HepG2 (cell line): ENCODE measurements around the gene MRFAP1. TPM values are rescaled to one million over a fixed set of nuclear protein-coding genes. Genes with fewer than 3 reads are reported as not detected.

ENCODE experiments used
- ARNT ChIP-seq: fragments of 450-650 bp; IDR thresholded peaks from 2 replicates; pipeline ENCODE4 v1.6.1; 2017
- CBFB ChIP-seq: sonication (generic); formaldehyde crosslinking; IDR thresholded peaks from 2 replicates; pipeline ENCODE4 v1.4.0; 2020; ENCODE audit warnings: missing genetic modification reagents
- CBX1 ChIP-seq: IDR thresholded peaks from one replicate; pipeline ENCODE4 v1.6.1; 2016; ENCODE audit warnings: antibody characterized with exemption, low read depth
- IKZF1 ChIP-seq: fragments of 450-650 bp; IDR thresholded peaks from 2 replicates; pipeline ENCODE4 v1.7.1; 2016
- MEIS2 ChIP-seq: sonication (generic); formaldehyde crosslinking; IDR thresholded peaks from 2 replicates; pipeline ENCODE4 v1.9.0; 2021; ENCODE audit warnings: mild to moderate bottlenecking, missing genetic modification reagents
- MIER3 ChIP-seq: IDR thresholded peaks from 2 replicates; pipeline ENCODE4 v1.6.1; 2016; ENCODE audit warnings: missing compliant biosample characterization, borderline replicate concordance
- NCOA2 ChIP-seq: sonication (generic); formaldehyde crosslinking; IDR thresholded peaks from 2 replicates; pipeline ENCODE4 v1.8.0; 2022; ENCODE audit warnings: inconsistent platforms
- NFE2L2 ChIP-seq: fragments of 150-350 bp; IDR thresholded peaks from 2 replicates; pipeline ENCODE4 v1.6.1; 2014; ENCODE audit warnings: low read length
- REPIN1 ChIP-seq: sonication (generic); formaldehyde crosslinking; IDR thresholded peaks from 2 replicates; pipeline ENCODE4 v1.8.0; 2022; ENCODE audit warnings: missing genetic modification reagents, low read depth, mild to moderate bottlenecking, borderline replicate concordance
- RFXAP ChIP-seq: sonication (generic); formaldehyde crosslinking; IDR thresholded peaks from 2 replicates; pipeline ENCODE4 v1.4.0; 2020; ENCODE audit warnings: missing genetic modification reagents, borderline replicate concordance
- SKI ChIP-seq: fragments of 450-650 bp; IDR thresholded peaks from one replicate; pipeline ENCODE4 v1.6.1; 2018; ENCODE audit warnings: mild to moderate bottlenecking; ENCODE audit not compliant: partially characterized antibody
- THYN1 ChIP-seq: sonication (generic); formaldehyde crosslinking; IDR thresholded peaks from 2 replicates; pipeline ENCODE4 v1.8.1; 2023; ENCODE audit warnings: low read depth, mild to moderate bottlenecking, moderate library complexity, missing genetic modification reagents, borderline replicate concordance
- XBP1 ChIP-seq: sonication (generic); formaldehyde crosslinking; IDR thresholded peaks from 2 replicates; pipeline ENCODE4 v1.5.0; 2020; ENCODE audit warnings: missing genetic modification reagents
- ZNF251 ChIP-seq: sonication (generic); formaldehyde crosslinking; IDR thresholded peaks from 2 replicates; pipeline ENCODE4 v1.9.0; 2021; ENCODE audit warnings: mild to moderate bottlenecking, missing genetic modification reagents
- ZNF367 ChIP-seq: sonication (generic); formaldehyde crosslinking; IDR thresholded peaks from 2 replicates; pipeline ENCODE4 v1.4.0; 2020; ENCODE audit warnings: missing genetic modification reagents, borderline replicate concordance
- ZNF773 ChIP-seq: sonication (generic); formaldehyde crosslinking; IDR thresholded peaks from 2 replicates; pipeline ENCODE4 v1.4.0; 2020; ENCODE audit warnings: missing genetic modification reagents, borderline replicate concordance
- polyA plus RNA-seq, 8 experiments: library from polyadenylated mRNA; depleted of rRNA in 3 of 8; stranded (reverse) in 7 of 8; unstranded in 1 of 8; fragments of >200 nt; fragmentation: Illumina TruSeq in 4 of 8; extraction: Trizol in 4 of 8; gene quantifications; 2 replicates each; pipeline versions ENCODE4 v1.2.1 to v1.2.3, GENCODE V29; 2011 to 2016; ENCODE audit warnings: low read depth in 4 of 8, missing spikeins in 1 of 8, mixed read lengths in 1 of 8; ENCODE audit not compliant: insufficient read depth in 1 of 8
- total RNA-seq, 5 experiments: library from RNA; depleted of rRNA; stranded (reverse); fragments of >200 nt; fragmentation: Illumina TruSeq; extraction: Trizol; gene quantifications; 2 replicates each; pipeline ENCODE4 v1.2.3, GENCODE V29; 2016; ENCODE audit warnings: low read depth in 1 of 5
- TF ChIP-seq, protein P1 (sequence below): sonication (generic); formaldehyde crosslinking; IDR thresholded peaks from 2 replicates; pipeline ENCODE4 v1.4.0; 2020; ENCODE audit warnings: missing genetic modification reagents
- TF ChIP-seq, protein P2 (sequence below): sonication (generic); formaldehyde crosslinking; IDR thresholded peaks from 2 replicates; pipeline ENCODE4 v1.4.0; 2020; ENCODE audit warnings: mild to moderate bottlenecking, missing genetic modification reagents
- TF ChIP-seq, protein P3 (sequence below): sonication (generic); formaldehyde crosslinking; IDR thresholded peaks from 2 replicates; pipeline ENCODE4 v1.4.0; 2020; ENCODE audit warnings: low read depth, missing genetic modification reagents
- TF ChIP-seq, protein P4 (sequence below): sonication (generic); formaldehyde crosslinking; IDR thresholded peaks from 2 replicates; pipeline ENCODE4 v1.8.0; 2022; ENCODE audit warnings: low read depth, missing genetic modification reagents
- TF ChIP-seq, protein P5 (sequence below): sonication (generic); formaldehyde crosslinking; IDR thresholded peaks from 2 replicates; pipeline ENCODE4 v1.4.0; 2020; ENCODE audit warnings: missing genetic modification reagents, mild to moderate bottlenecking, borderline replicate concordance

The MRFAP1 gene
- total and polyA plus RNA-seq, 2 of the 13 experiments (the other 11 are each of a cell fraction or from before 2014, with no cell fraction given) = 112 to 158 TPM

DNA sequence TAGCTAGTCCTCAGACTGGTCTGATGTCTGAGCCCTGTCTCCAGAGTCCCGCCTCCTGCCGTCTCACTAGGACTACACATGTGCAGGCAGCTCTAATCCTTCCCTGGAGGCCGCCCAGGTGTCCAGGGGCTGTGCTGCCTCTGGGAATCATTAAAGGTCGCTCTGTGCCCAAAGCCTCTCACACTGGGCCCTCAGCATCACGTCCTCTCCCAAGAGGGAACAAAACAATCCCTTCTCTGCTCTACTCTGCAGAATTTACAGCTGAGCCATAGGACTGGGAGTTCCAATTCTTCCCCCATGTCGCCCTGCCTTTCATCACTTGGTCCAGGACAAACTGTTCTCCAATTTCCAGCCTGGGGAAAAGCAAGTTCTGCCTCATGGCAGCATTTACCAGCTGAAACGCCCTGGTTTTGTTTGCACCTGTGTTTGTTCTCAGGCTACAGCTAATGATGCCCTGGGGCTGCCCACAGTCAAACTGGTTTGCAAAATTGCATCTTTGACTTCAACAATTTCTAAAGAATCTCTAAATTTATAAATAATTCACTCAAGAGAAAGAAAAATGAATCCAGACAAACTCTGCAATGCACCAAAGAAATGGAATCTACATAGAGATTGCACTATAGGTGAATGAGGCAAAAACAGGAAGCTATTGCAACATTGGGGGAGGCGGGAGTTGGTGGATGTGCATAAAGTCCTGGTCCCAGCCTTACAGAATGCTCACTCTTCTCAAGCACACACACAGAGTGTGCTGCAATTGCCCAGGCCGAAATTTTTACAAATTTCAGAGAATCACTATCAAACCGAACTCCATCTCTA is 7.2 kb upstream of the MRFAP1 start (continued):
- TF ChIP-seq, protein P1, sequence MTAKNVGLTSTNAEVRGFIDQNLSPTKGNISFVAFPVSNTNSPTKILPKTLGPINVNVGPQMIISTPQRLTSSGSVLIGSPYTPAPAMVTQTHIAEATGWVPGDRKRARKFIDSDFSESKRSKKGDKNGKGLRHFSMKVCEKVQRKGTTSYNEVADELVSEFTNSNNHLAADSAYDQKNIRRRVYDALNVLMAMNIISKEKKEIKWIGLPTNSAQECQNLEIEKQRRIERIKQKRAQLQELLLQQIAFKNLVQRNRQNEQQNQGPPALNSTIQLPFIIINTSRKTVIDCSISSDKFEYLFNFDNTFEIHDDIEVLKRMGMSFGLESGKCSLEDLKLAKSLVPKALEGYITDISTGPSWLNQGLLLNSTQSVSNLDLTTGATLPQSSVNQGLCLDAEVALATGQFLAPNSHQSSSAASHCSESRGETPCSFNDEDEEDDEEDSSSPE = peak; percentile 51
- no peak for TF ChIP-seq MEIS2
- no peak for TF ChIP-seq SKI
- TF ChIP-seq, protein P2, sequence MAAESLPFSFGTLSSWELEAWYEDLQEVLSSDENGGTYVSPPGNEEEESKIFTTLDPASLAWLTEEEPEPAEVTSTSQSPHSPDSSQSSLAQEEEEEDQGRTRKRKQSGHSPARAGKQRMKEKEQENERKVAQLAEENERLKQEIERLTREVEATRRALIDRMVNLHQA = no peak
- TF ChIP-seq ZNF367 (CRISPR knock-in tag) = no peak
- no peak for TF ChIP-seq ZNF251 (CRISPR knock-in tag)
- TF ChIP-seq ARNT = no peak
- no peak for TF ChIP-seq CBX1
- TF ChIP-seq, protein P3, sequence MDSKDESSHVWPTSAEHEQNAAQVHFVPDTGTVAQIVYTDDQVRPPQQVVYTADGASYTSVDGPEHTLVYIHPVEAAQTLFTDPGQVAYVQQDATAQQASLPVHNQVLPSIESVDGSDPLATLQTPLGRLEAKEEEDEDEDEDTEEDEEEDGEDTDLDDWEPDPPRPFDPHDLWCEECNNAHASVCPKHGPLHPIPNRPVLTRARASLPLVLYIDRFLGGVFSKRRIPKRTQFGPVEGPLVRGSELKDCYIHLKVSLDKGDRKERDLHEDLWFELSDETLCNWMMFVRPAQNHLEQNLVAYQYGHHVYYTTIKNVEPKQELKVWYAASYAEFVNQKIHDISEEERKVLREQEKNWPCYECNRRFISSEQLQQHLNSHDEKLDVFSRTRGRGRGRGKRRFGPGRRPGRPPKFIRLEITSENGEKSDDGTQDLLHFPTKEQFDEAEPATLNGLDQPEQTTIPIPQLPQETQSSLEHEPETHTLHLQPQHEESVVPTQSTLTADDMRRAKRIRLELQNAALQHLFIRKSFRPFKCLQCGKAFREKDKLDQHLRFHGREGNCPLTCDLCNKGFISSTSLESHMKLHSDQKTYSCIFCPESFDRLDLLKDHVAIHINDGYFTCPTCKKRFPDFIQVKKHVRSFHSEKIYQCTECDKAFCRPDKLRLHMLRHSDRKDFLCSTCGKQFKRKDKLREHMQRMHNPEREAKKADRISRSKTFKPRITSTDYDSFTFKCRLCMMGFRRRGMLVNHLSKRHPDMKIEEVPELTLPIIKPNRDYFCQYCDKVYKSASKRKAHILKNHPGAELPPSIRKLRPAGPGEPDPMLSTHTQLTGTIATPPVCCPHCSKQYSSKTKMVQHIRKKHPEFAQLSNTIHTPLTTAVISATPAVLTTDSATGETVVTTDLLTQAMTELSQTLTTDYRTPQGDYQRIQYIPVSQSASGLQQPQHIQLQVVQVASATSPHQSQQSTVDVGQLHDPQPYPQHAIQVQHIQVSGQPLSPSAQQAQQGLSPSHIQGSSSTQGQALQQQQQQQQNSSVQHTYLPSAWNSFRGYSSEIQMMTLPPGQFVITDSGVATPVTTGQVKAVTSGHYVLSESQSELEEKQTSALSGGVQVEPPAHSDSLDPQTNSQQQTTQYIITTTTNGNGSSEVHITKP (CRISPR knock-in tag) = no peak
- no peak for TF ChIP-seq ZNF773
- no peak; the same call in 1 of the 2 replicates for TF ChIP-seq REPIN1 (CRISPR knock-in tag)
- no peak for TF ChIP-seq CBFB
- TF ChIP-seq, protein P4, sequence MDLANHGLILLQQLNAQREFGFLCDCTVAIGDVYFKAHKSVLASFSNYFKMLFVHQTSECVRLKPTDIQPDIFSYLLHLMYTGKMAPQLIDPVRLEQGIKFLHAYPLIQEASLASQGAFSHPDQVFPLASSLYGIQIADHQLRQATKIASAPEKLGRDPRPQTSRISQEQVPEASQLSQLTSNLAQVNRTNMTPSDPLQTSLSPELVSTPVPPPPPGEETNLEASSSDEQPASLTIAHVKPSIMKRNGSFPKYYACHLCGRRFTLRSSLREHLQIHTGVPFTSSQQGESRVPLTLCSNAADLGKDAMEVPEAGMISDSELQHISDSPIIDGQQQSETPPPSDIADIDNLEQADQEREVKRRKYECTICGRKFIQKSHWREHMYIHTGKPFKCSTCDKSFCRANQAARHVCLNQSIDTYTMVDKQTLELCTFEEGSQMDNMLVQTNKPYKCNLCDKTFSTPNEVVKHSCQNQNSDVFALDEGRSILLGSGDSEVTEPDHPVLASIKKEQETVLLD (CRISPR knock-in tag) = no peak
- no peak for TF ChIP-seq RFXAP (CRISPR knock-in tag)
- peak; percentile 59; the same call in 1 of the 2 replicates for TF ChIP-seq NCOA2 (CRISPR knock-in tag)
- no peak for TF ChIP-seq MIER3 (CRISPR knock-in tag)
- no peak for TF ChIP-seq THYN1 (CRISPR knock-in tag)
- no peak for TF ChIP-seq XBP1
- no peak for TF ChIP-seq IKZF1
- TF ChIP-seq NFE2L2 = no peak
- TF ChIP-seq, protein P5, sequence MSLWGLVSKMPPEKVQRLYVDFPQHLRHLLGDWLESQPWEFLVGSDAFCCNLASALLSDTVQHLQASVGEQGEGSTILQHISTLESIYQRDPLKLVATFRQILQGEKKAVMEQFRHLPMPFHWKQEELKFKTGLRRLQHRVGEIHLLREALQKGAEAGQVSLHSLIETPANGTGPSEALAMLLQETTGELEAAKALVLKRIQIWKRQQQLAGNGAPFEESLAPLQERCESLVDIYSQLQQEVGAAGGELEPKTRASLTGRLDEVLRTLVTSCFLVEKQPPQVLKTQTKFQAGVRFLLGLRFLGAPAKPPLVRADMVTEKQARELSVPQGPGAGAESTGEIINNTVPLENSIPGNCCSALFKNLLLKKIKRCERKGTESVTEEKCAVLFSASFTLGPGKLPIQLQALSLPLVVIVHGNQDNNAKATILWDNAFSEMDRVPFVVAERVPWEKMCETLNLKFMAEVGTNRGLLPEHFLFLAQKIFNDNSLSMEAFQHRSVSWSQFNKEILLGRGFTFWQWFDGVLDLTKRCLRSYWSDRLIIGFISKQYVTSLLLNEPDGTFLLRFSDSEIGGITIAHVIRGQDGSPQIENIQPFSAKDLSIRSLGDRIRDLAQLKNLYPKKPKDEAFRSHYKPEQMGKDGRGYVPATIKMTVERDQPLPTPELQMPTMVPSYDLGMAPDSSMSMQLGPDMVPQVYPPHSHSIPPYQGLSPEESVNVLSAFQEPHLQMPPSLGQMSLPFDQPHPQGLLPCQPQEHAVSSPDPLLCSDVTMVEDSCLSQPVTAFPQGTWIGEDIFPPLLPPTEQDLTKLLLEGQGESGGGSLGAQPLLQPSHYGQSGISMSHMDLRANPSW (CRISPR knock-in tag) = no peak
